ENCODE data around the gene ZBTB21.
"Not testable (repeated sequence)": the region's sequence is repeated elsewhere in the genome, so short reads cannot be mapped to it uniquely, and the experiment has no call there.

ZBTB21 gene

DNA sequence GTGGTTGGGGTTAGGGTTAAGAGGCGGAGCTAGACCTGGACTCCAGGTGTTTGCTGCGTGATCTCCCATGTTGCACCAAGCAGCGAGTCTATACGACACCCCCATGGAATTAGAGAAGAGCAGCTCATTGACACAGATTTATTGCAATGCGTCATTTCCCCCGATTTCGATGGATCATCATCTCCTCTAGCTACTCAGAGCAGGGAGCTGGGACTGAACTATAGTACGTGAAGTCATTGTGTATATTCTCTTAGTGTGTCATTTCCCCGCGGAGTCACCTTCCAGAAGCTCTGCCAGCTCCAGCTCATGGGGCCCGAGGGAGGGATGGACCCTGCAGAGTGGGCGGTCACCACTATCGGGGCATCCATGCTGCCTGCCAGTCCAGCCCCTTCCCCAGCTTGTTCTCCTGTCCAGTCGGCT, 48.9 kb downstream of the ZBTB21 start:
- no peaks in the 10 kb centered on the region for H3K36me3 ChIP-seq (replicated peaks; ENCODE audit: insufficient read depth, low read length)
- no peaks in the 10 kb centered on the region for H3K4me1 ChIP-seq (ENCODE audit: low read length)
- H3K4me3 ChIP-seq (ENCODE audit: low read length), result no peak overlapping the region
- H3F3A ChIP-seq (ENCODE audit: insufficient read depth, low read length), result no peaks in the 10 kb centered on the region
- no peaks in the 10 kb centered on the region for H3K79me2 ChIP-seq (ENCODE audit: low read length)
- DNase-seq, result no peak
- no peak overlapping the region for H3K9ac ChIP-seq (ENCODE audit: low read length)
- peaks cover 49% of the 10 kb centered on the region for H3K27me3 ChIP-seq (replicated peaks; ENCODE audit: insufficient read depth, low read length)
- H3K9me2 ChIP-seq (replicated peaks; ENCODE audit: insufficient read depth, low read length), result no peaks in the 10 kb centered on the region
- no peak overlapping the region for H3K4me2 ChIP-seq (ENCODE audit: low read depth, low read length)
- H4K20me1 ChIP-seq (ENCODE audit: insufficient read depth, low read length), result no peaks in the 10 kb centered on the region
- H3K27ac ChIP-seq (ENCODE audit: low read length), result no peak overlapping the region
- H2AFZ ChIP-seq (ENCODE audit: low read length), result no peak overlapping the region
- H3K9me3 ChIP-seq (replicated peaks; ENCODE audit: insufficient read depth, low read length), result no peaks in the 10 kb centered on the region
- TF ChIP-seq CTCF (IDR thresholded peaks at IDR 0.05; ENCODE audit: low read length) (no peak), EZH2phosphoT487 (IDR thresholded peaks at IDR 0.05; ENCODE audit: low read length) (no peak), EZH2 (optimal IDR thresholded peaks at IDR 0.05; ENCODE audit: low read depth, low read length) (no peak)

DNA sequence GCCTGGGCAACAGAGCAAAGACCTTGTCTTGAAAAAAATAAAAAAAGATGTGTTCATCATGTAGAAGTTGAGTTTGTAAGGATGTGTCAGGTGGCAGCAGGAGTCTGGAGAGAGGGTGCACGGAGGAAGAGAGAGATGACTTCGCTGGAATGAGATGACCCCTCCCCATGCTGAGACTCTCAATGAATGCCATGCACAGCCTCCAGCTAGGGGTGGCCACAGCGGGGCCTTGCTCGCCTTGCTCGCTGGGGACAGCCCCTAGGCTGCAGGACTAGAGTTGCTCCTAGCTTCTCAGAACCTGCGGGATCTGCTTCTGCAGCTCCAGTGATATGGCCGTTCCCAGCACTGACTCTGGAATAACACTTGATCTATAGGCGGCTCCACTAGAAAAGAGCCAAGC, 49.8 kb downstream of the ZBTB21 start:
- Histone ChIP-seq H3K4me3 (ENCODE audit: low read length) (no peak overlapping the region), H4K20me1 (ENCODE audit: insufficient read depth, low read length) (no peaks in the 10 kb centered on the region), H3K4me1 (ENCODE audit: low read length) (no peaks in the 10 kb centered on the region), H3K27ac (ENCODE audit: low read length) (no peak overlapping the region), H3K36me3 (replicated peaks; ENCODE audit: insufficient read depth, low read length) (no peaks in the 10 kb centered on the region), H3K4me2 (ENCODE audit: low read depth, low read length) (no peak overlapping the region), H3K27me3 (replicated peaks; ENCODE audit: insufficient read depth, low read length) (peaks cover 49% of the 10 kb centered on the region), H3K9ac (ENCODE audit: low read length) (no peak overlapping the region), H3F3A (ENCODE audit: insufficient read depth, low read length) (no peaks in the 10 kb centered on the region), H3K9me2 (replicated peaks; ENCODE audit: insufficient read depth, low read length) (no peaks in the 10 kb centered on the region), H2AFZ (ENCODE audit: low read length) (no peak overlapping the region), H3K9me3 (replicated peaks; ENCODE audit: insufficient read depth, low read length) (no peaks in the 10 kb centered on the region), H3K79me2 (ENCODE audit: low read length) (no peaks in the 10 kb centered on the region)
- TF ChIP-seq EZH2phosphoT487 (IDR thresholded peaks at IDR 0.05; ENCODE audit: low read length) (no peak), EZH2 (optimal IDR thresholded peaks at IDR 0.05; ENCODE audit: low read depth, low read length) (no peak), CTCF (IDR thresholded peaks at IDR 0.05; ENCODE audit: low read length) (no peak)
- no peak for DNase-seq

DNA sequence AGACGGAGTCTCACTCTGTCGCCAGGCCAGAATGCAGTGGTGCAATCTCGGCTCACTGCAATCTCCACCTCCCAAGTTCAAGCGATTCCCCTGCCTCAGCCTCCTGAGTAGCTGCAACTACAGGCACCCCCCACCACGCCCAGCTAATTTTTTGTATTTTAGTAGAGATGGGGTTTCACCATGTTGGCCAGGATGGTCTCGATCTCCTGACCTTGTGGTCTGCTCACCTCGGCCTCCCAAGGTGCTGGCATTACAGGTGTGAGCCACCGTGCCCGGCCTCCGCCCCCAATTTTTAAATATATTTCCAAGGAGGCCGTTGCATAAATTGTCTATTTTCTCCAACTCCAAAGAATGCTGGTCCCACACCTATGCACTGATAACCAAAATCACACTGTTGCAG, 50.5 kb downstream of the ZBTB21 start:
- H2AFZ ChIP-seq (ENCODE audit: low read length); H3K79me2 ChIP-seq (ENCODE audit: low read length); H3K36me3 ChIP-seq (replicated peaks; ENCODE audit: insufficient read depth, low read length); H3K9me3 ChIP-seq (replicated peaks; ENCODE audit: insufficient read depth, low read length); H4K20me1 ChIP-seq (ENCODE audit: insufficient read depth, low read length); H3K4me2 ChIP-seq (ENCODE audit: low read depth, low read length); H3K4me1 ChIP-seq (ENCODE audit: low read length); H3K9ac ChIP-seq (ENCODE audit: low read length); H3K27ac ChIP-seq (ENCODE audit: low read length); H3F3A ChIP-seq (ENCODE audit: insufficient read depth, low read length); H3K4me3 ChIP-seq (ENCODE audit: low read length); DNase-seq; H3K9me2 ChIP-seq (replicated peaks; ENCODE audit: insufficient read depth, low read length): not testable (repeated sequence)
- peaks cover 44% of the 10 kb centered on the region for H3K27me3 ChIP-seq (replicated peaks; ENCODE audit: insufficient read depth, low read length)

GRCh38 chr21:41958886-41959563, 51.1 kb downstream of the ZBTB21 start:
- no peak for TF ChIP-seq CTCF (IDR thresholded peaks at IDR 0.05; ENCODE audit: low read length)
- no peak for TF ChIP-seq EZH2phosphoT487 (IDR thresholded peaks at IDR 0.05; ENCODE audit: low read length)
- no peak for TF ChIP-seq EZH2 (optimal IDR thresholded peaks at IDR 0.05; ENCODE audit: low read depth, low read length)
- peaks cover 37% of the 10 kb centered on the region for H3K27me3 ChIP-seq (replicated peaks; ENCODE audit: insufficient read depth, low read length)
- no peak overlapping the region for H3K27ac ChIP-seq (ENCODE audit: low read length)
- DNase-seq, result no peak
- H3F3A ChIP-seq (ENCODE audit: insufficient read depth, low read length), result no peaks in the 10 kb centered on the region
- no peaks in the 10 kb centered on the region for H3K9me2 ChIP-seq (replicated peaks; ENCODE audit: insufficient read depth, low read length)
- no peak overlapping the region for H3K4me2 ChIP-seq (ENCODE audit: low read depth, low read length)
- no peaks in the 10 kb centered on the region for H3K36me3 ChIP-seq (replicated peaks; ENCODE audit: insufficient read depth, low read length)
- no peaks in the 10 kb centered on the region for H4K20me1 ChIP-seq (ENCODE audit: insufficient read depth, low read length)
- no peaks in the 10 kb centered on the region for H3K9me3 ChIP-seq (replicated peaks; ENCODE audit: insufficient read depth, low read length)
- H2AFZ ChIP-seq (ENCODE audit: low read length), result no peak overlapping the region
- H3K9ac ChIP-seq (ENCODE audit: low read length), result no peak overlapping the region
- H3K79me2 ChIP-seq (ENCODE audit: low read length), result no peaks in the 10 kb centered on the region
- no peak overlapping the region for H3K4me3 ChIP-seq (ENCODE audit: low read length)
- H3K4me1 ChIP-seq (ENCODE audit: low read length), result no peaks in the 10 kb centered on the region

All from MM.1S (cell line).